HCT116 (cell line): ENCODE measurements around the gene CIROP. TPM values are rescaled to one million over a fixed set of nuclear protein-coding genes. Genes with fewer than 3 reads are reported as not detected.

Source experiments
- ATAC-seq: fragments of 200-7000 bp; cut with Tn5 transposase; 2 replicates; pipeline ENCODE4 v1.9.1; 2020; ENCODE audit warnings: mild to moderate bottlenecking, moderate library complexity
- BruUV-seq: library from RNA; stranded (reverse); fragments of 400-500 nt; replicated peaks from 2 replicates; lab custom pipeline; 2021; lab: Mats Ljungman, UMichigan
- CTCF ChIA-PET: fragments of 300-600 bp; sonication (Branson Sonifier 250); formaldehyde crosslinking; loops from one replicate; lab custom pipeline; 2021; ENCODE audit warnings: antibody characterized with exemption; lab: Charles Lee
- POLR2A ChIA-PET: fragments of 300-600, 350-600 bp; sonication (Branson Sonifier 250); formaldehyde crosslinking; loops from one replicate; lab custom pipeline; 2021; ENCODE audit warnings: antibody characterized with exemption; lab: Charles Lee
- RAD21 ChIA-PET, 2 experiments: fragments of 300-600 bp; sonication (Branson Sonifier 250); formaldehyde crosslinking; loops; one replicate each; lab custom pipeline; 2023; ENCODE audit warnings: low total read pairs in 2 of 2; ENCODE audit not compliant: uncharacterized antibody in 2 of 2, unreplicated experiment in 2 of 2, low non-redundant PET in 1 of 2; lab: Charles Lee
- DNase-seq: peaks from one replicate; pipeline ENCODE4 v3.0.0-alpha.2; 2010; ENCODE audit warnings: low read depth, low spot score
- H2AFZ ChIP-seq: fragments of 200-600 bp; shearing (Covaris generic), sonication (generic); 2 replicates; pipeline ENCODE4 v1.6.1; 2017; ENCODE audit warnings: low read depth, mixed run types, mixed read lengths, antibody characterized with exemption, low read length; ENCODE audit not compliant: poor library complexity, severe bottlenecking
- H3K27ac ChIP-seq: 2 replicates; pipeline ENCODE4 v1.5.1; 2012; ENCODE audit warnings: low read depth, low read length
- H3K27me3 ChIP-seq: fragments of 200-600 bp; sonication (generic); 2 replicates; pipeline ENCODE4 v1.6.1; 2016; ENCODE audit warnings: mixed run types, low read length, mixed read lengths; ENCODE audit not compliant: insufficient read depth
- H3K36me3 ChIP-seq, 2 experiments: fragments of 200-500 bp in 1 of 2; fragments of 200-600 bp in 1 of 2; sonication (Bioruptor generic) in 1 of 2; sonication (generic) in 1 of 2; 2 replicates each; pipeline versions ENCODE4 v1.5.1 to v1.6.1; 2014 to 2016; ENCODE audit warnings: low read length in 2 of 2, inconsistent platforms in 1 of 2, mixed read lengths in 1 of 2, mixed run types in 1 of 2; ENCODE audit not compliant: insufficient read depth in 2 of 2, control insufficient read depth in 1 of 2
- H3K4me1 ChIP-seq, 2 experiments: fragments of 200-600 bp in 1 of 2; sonication (generic) in 1 of 2; 2 replicates each; pipeline versions ENCODE4 v1.5.1 to v1.6.1; 2012 to 2017; ENCODE audit warnings: low read length in 2 of 2, inconsistent platforms in 1 of 2, mild to moderate bottlenecking in 1 of 2, mixed read lengths in 1 of 2, mixed run types in 1 of 2, moderate library complexity in 1 of 2; ENCODE audit not compliant: insufficient read depth in 2 of 2, control insufficient read depth in 1 of 2
- H3K4me2 ChIP-seq: fragments of 200-600 bp; sonication (generic); 2 replicates; pipeline ENCODE4 v1.6.1; 2017; ENCODE audit warnings: mixed run types, low read length, mixed read lengths
- H3K4me3 ChIP-seq, 2 experiments: fragments of 200-600 bp in 1 of 2; sonication (generic) in 1 of 2; replicated peaks in 1 of 2; 2 replicates each; pipeline ENCODE4 v1.5.1; 2011 to 2016; ENCODE audit warnings: low read length in 2 of 2, control low read depth in 1 of 2, low read depth in 1 of 2, mild to moderate bottlenecking in 1 of 2, mixed read lengths in 1 of 2, mixed run types in 1 of 2
- H3K79me2 ChIP-seq: fragments of 200-600 bp; sonication (generic); 2 replicates; pipeline ENCODE4 v1.6.1; 2017; ENCODE audit warnings: mild to moderate bottlenecking, mixed run types, low read length, moderate library complexity, mixed read lengths; ENCODE audit not compliant: insufficient read depth
- H3K9ac ChIP-seq: fragments of 200-600 bp; sonication (generic); 2 replicates; pipeline ENCODE4 v1.6.1; 2016; ENCODE audit warnings: low read length, mixed read lengths
- H3K9me2 ChIP-seq: fragments of 200-600 bp; sonication (generic), shearing (Covaris generic); 2 replicates; pipeline ENCODE4 v1.6.1; 2017; ENCODE audit warnings: mixed run types, mild to moderate bottlenecking, moderate library complexity; ENCODE audit not compliant: insufficient read depth
- H3K9me3 ChIP-seq, 2 experiments: fragments of 200-500 bp in 1 of 2; fragments of 200-600 bp in 1 of 2; sonication (Bioruptor generic) in 1 of 2; sonication (generic) in 1 of 2; 2 replicates each; pipeline ENCODE4 v1.6.1; 2014 to 2017; ENCODE audit warnings: low read length in 2 of 2, mixed read lengths in 2 of 2, inconsistent platforms in 1 of 2, low read depth in 1 of 2, mild to moderate bottlenecking in 1 of 2, mixed run types in 1 of 2, moderate library complexity in 1 of 2; ENCODE audit not compliant: control insufficient read depth in 1 of 2, insufficient read depth in 1 of 2
- H4K20me1 ChIP-seq: fragments of 200-600 bp; sonication (generic), shearing (Covaris generic); 2 replicates; pipeline ENCODE4 v1.6.1; 2017; ENCODE audit warnings: mixed run types, mild to moderate bottlenecking, moderate library complexity; ENCODE audit not compliant: insufficient read depth
- ATF3 ChIP-seq: IDR thresholded peaks from 2 replicates; pipeline ENCODE4 v1.6.1; 2012
- CTCF ChIP-seq, 3 experiments: fragments of 200-600 bp in 1 of 3; sonication (generic) in 1 of 3; IDR thresholded peaks in 2 of 3; conservative IDR thresholded peaks in 1 of 3; 2 replicates each; pipeline ENCODE4 v1.5.1; 2012 to 2017; ENCODE audit warnings: low read depth in 2 of 3, low read length in 2 of 3, antibody characterized with exemption in 1 of 3, borderline replicate concordance in 1 of 3, control low read depth in 1 of 3, mild to moderate bottlenecking in 1 of 3, mixed read lengths in 1 of 3, mixed run types in 1 of 3, moderate library complexity in 1 of 3; ENCODE audit not compliant: insufficient read depth in 1 of 3
- ELF1 ChIP-seq: IDR thresholded peaks from 2 replicates; pipeline ENCODE4 v1.6.1; 2012; ENCODE audit warnings: low read depth, borderline replicate concordance
- EZH2 ChIP-seq: fragments of 200-600 bp; sonication (generic); IDR thresholded peaks from 2 replicates; pipeline ENCODE4 v1.6.1; 2017; ENCODE audit warnings: antibody characterized with exemption, mixed run types
- EZH2phosphoT487 ChIP-seq: fragments of 200-600 bp; IDR thresholded peaks from 2 replicates; pipeline ENCODE4 v1.6.1; 2018; ENCODE audit warnings: antibody characterized with exemption, borderline replicate concordance
- POLR2A ChIP-seq: IDR thresholded peaks from 2 replicates; pipeline ENCODE4 v1.7.0; 2011; ENCODE audit warnings: borderline replicate concordance; ENCODE audit not compliant: insufficient read depth, insufficient read length; ENCODE audit errors: extremely low read depth
- POLR2AphosphoS5 ChIP-seq: IDR thresholded peaks from 2 replicates; pipeline ENCODE4 v1.6.1; 2011; ENCODE audit warnings: mild to moderate bottlenecking, low read depth, low read length, moderate library complexity
- RAD21 ChIP-seq: IDR thresholded peaks from 2 replicates; pipeline ENCODE4 v1.6.1; 2012; ENCODE audit warnings: low read depth, mild to moderate bottlenecking
- SIN3A ChIP-seq: IDR thresholded peaks from 2 replicates; pipeline ENCODE4 v1.6.1; 2012; ENCODE audit warnings: low read depth
- SP1 ChIP-seq: IDR thresholded peaks from 2 replicates; pipeline ENCODE4 v1.6.1; 2012; ENCODE audit warnings: low read depth
- SRF ChIP-seq: IDR thresholded peaks from 2 replicates; pipeline ENCODE4 v1.6.1; 2012; ENCODE audit warnings: low read depth
- TCF7L2 ChIP-seq: IDR thresholded peaks from 2 replicates; pipeline ENCODE4 v1.7.0; 2011; ENCODE audit warnings: borderline replicate concordance, inconsistent platforms; ENCODE audit not compliant: insufficient read depth, insufficient read length; ENCODE audit errors: extremely low read depth
- ZBTB33 ChIP-seq: IDR thresholded peaks from 2 replicates; pipeline ENCODE4 v1.6.1; 2011; ENCODE audit warnings: mild to moderate bottlenecking, low read length, moderate library complexity; ENCODE audit not compliant: insufficient replicate concordance; ENCODE audit errors: extremely low read depth
- intact Hi-C: fragments of 100-400 bp; cut with micrococcal nuclease; formaldehyde crosslinking; loops from 2 replicates; pipeline ENCODE4 v1.10.0; 2022
- total RNA-seq: library from RNA; stranded (reverse); gene quantifications from one replicate; pipeline ENCODE4 v1.2.1, GENCODE V29; 2021; ENCODE audit not compliant: unreplicated experiment

CIROP gene
- total RNA-seq, 1 experiment from 2014 or later = not detected

- Histone ChIP-seq H3K9me2 (no peaks in the 10 kb centered on the region), H3K36me3 (peaks cover 29 to 35% of the 10 kb centered on the region in 2 experiments; a peak in 3 of 4 replicates), H3K9me3 (no peaks in the 10 kb centered on the region), H3K4me1 (peaks cover 27 to 51% of the 10 kb centered on the region in 2 experiments), H3K27ac (peak overlapping the region; percentile 84), H2AFZ (no peak overlapping the region), H3K9ac (no peak overlapping the region), H4K20me1 (no peaks in the 10 kb centered on the region), H3K4me2 (peak overlapping the region; percentile 95; the same call in 1 of the 2 replicates), H3K27me3 (no peaks in the 10 kb centered on the region)
- CTCF ChIA-PET = interaction anchor here (1.0 to 9.9 kb wide), 24 partner anchors 10 to 499 kb away, joined by 3 to 175 read pairs (median 5); partner anchors contain the start of genes ACIN1, AJUBA, C14orf119 and PRMT5
- POLR2A ChIA-PET = interaction anchor here (0.9 to 1.7 kb wide), 7 partner anchors 7 to 82 kb away, joined by 3 to 10 read pairs (median 5); no protein-coding TSS in a partner anchor
- no peak for ATAC-seq
- RAD21 ChIA-PET = interaction anchor here (1.0 to 1.3 kb wide), 5 partner anchors 10 to 87 kb away, joined by 3 to 12 read pairs (median 5); partner anchors contain the start of gene AJUBA (in 1 of the 2)
- TF ChIP-seq ELF1 (no peak), POLR2A (no peak), TCF7L2 (no peak), CTCF (IDR thresholded peaks at IDR 0.05 in 2 of 3, conservative IDR thresholded peaks at IDR 0.05 in 1 of 3; ENCODE audit: borderline replicate concordance in 1 of 3, insufficient read depth in 1 of 3, low read depth in 2 of 3, low read length in 2 of 3) (no peak), ZBTB33 (no peak), EZH2 (no peak), SIN3A (no peak), SRF (no peak), RAD21 (no peak), POLR2AphosphoS5 (no peak; the same call in 1 of the 2 replicates), EZH2phosphoT487 (no peak), ATF3 (no peak), SP1 (no peak)
- TF ChIP-seq, all 23 proteins: peak for 0
- peaks cover 7% of the 10 kb centered on the region; the same call in 1 of the 2 replicates for H3K79me2 ChIP-seq
- no peak overlapping the region for H3K4me3 ChIP-seq
- DNase-seq = no peak
- BruUV-seq = TSS peak; percentile 68
- intact Hi-C loops = loop anchor here (1.0 to 5.0 kb wide), 4 partner anchors 52 to 502 kb away; no protein-coding TSS in a partner anchor
Observed at GRCh38 chr14:23058654-23059504, 45.9 kb downstream of the CIROP start.
